SKM-1 treated with dmso at 0.1 percent for 144 hours (cell line): ENCODE results near the gene CTPS1.

Experiments
- DNase-seq: peaks from one replicate; lab custom pipeline; 2025; ENCODE audit not compliant: unreplicated experiment; lab: John Stamatoyannopoulos, UW

CTPS1 gene

GRCh38 chr1:40988280-40988679 lies 8.8 kb downstream of the CTPS1 start:
- no peak for DNase-seq

- DNase-seq = no peak
Measured at GRCh38 chr1:40989066-40989465, 9.6 kb downstream of the CTPS1 start.

- DNase-seq = no peak
Measured at GRCh38 chr1:40997096-40997495, 17.6 kb downstream of the CTPS1 start.

GRCh38 chr1:40998668-40999067 lies 19.2 kb downstream of the CTPS1 start:
- no peak for DNase-seq

GRCh38 chr1:41003127-41003639 lies 23.7 kb downstream of the CTPS1 start:
- DNase-seq = no peak

DNA sequence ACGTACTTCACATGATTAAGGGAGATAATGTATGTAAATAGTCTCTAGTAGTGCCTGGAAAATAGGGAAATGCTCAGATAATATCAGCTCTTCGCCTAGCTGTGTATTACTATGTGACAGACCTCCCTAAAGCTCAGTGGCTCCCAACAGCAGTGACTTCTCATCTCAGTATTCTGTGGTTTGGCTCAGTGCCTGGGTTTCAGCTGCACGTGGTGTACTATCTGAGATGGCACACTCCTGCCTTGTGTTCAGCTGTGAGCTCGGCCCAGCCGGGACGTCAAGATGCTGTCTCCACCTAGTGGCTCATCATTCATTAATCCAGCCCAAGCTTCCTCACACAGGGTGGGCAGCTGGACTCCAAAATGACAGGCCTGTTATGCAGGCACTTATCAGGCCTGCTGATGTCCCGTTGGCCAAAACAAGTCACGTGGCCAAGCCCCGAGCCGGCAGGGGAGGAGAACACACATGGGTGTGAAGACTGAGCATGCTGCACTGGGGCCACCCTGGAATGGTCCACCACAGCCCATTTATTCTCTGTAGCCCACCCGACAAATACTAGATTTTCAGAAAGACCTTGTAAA lies 24.2 kb downstream of the CTPS1 start:
- DNase-seq = peak; percentile 90

DNA sequence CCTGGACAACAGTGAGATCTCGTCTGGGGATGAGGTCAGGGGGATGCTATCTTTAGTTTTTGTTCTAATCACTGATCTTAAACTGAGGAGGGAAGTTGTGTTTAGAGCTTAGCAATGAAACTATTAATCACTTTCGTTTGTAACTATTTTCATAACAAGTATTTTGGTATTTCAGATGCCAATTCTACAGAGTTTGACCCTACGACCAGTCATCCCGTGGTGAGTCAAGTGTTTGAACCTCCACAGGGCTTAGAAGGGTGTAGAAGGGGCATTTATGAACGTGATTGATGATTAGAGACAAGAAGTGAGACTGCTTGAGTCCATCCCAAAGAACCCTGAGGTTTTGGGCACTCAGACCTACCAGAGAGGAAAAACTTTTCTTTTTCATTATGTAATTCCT lies 26.4 kb downstream of the CTPS1 start:
- DNase-seq = no peak

DNA sequence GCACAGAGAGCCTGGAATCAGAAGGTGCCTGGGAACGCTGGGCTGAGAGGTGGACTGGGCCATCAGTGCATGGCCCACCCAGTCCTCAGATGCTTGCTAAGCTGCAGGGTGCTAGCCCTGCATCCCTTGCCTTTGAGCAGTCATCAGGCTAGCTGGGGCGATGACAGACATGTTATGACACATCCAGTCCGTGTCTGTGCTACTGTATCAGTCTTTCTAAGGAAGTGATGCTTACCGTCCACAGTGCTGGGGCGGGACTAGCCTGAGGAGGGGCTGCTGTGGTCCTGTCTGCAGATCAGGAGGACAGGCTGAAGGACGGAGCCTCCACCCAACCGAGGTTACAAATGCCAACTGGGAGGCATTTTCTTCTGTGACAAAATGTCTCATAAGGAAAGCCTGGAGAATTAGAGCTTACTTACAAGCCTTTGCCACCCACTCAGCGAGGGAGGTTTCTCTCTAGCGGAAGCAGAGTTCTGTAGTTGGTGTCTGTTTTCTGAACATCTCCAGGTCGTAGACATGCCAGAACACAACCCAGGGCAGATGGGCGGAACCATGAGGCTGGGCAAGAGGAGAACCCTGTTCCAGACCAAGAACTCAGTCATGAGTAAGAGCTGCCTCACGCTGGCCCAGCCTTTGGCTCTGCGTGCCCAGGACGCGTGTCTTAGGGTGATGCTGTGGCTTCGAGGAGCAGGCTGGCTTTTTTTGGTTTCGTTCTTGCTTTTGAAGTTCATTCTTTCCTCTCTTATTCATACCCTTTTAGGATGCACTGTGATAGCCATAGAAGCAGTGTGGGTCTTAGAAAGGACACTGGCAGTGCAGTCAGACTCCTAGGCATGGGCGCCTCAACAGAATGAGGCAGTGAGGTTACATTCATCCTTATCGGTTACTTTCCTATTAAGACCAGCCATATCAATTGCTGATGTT lies 27.7 kb downstream of the CTPS1 start:
- no peak for DNase-seq

DNA sequence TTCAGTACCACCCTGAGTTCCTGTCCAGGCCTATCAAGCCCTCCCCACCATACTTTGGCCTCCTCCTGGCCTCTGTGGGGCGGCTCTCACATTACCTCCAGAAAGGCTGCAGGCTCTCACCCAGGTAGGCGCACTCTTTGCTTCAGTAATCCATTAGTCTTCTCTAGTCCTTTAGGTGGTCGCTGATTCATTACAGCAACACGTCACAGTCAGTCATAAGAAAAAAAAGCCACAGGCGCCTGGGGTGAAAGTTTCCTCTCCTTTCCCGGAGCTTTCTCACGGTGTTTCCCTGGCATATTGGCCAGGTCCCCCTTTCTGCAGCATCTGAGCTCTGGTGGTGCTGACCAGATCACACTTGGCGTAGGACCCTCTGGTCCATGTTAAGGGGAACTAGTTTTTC lies 30.0 kb downstream of the CTPS1 start:
- no peak for DNase-seq

- no peak for DNase-seq
Measured at GRCh38 chr1:41010345-41010744, 30.8 kb downstream of the CTPS1 start.

DNA sequence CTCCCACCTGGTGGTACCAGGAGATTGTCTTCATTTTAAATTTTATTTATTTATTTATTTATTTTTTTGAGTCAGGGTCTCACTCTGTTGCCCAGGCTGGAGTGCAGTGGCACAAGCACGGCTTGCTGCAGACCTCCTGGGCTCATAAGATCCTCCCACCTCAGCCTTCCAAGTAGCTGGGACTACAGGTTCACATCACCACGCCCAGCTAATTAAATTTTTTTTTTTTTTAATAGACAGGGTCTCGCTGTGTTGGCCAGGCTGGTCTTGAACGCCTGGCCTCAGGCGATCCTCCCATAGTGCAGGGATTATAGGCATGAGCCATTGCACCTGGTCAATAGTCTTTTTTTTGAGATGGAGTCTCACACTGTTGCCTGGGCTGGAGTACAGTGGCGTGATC lies 33.5 kb downstream of the CTPS1 start:
- DNase-seq = no peak

DNA sequence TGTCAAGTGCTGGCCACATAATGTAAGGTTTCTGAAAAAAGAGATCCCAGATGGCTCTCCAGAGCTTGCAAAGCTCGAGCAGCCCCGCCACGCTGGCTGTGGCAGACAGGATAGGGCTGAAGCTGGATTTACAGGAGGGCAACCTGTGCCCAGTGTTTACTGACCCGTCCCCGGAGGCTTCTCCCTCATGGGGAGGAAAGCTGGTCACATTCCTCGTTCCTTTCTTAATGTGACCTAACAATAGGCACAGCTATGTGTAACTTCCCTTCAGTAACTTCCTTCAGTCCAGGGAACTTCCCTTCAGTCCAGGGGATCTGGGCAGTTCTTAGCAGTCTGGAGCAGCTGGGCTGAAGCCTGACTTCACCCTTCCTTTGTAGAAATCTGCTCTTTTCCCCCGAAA lies 34.3 kb downstream of the CTPS1 start:
- no peak for DNase-seq

GRCh38 chr1:41014871-41015270 lies 35.4 kb downstream of the CTPS1 start:
- no peak for DNase-seq

GRCh38 chr1:41015281-41015896 lies 35.9 kb downstream of the CTPS1 start:
- DNase-seq = no peak

DNA sequence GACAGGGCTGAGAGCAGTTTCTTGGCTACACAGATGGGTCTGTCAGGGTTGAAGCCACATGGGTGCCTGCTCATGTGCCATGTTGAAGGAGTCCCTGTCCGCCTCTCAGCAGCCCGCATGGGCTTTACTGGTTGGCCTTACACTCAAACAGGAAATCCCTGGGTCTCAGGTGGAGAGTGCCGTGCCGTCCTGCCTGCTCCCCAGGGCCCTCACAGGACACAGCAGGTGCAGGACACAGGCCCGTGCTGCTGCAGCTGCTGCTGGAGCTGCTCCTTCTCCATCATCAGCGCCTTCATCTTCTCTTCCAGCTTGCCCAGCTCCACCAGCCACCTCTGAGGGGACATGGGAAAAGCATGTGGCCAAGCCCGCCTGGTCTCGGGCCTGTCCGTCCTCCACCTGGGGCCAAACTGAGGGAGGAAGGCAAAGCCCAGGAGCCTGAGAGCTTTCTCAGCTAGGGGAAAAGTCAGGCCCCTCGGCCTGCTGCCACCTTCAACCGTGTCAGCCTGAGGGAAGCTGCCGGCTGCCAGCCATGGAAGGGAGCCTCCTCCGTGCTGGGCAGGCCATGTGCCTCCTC lies 36.5 kb downstream of the CTPS1 start:
- DNase-seq = no peak

GRCh38 chr1:41017141-41018017 lies 37.9 kb downstream of the CTPS1 start:
- no peak for DNase-seq

DNA sequence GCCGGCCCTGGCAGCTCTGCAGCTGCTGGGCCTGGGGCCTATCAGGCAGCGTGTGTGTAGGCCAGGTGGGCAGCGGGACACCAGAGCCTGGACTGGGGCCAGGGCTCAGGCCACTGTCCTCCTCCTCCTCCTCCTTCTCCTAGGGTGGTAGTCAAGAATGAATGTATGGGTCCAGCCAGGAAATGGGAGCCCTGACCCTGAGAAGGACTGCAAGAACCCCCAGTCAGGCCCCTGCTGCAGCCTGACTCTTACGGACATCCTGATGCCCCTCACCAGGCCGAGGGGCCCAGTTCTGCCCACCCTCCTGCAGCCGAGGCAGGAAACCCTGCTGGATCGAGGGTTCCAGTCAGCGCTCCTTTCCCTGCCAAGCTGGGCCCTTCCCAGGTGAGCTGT lies 38.5 kb downstream of the CTPS1 start:
- no peak for DNase-seq

GRCh38 chr1:41019353-41019745 lies 39.9 kb downstream of the CTPS1 start:
- DNase-seq = no peak

GRCh38 chr1:41020109-41020576 lies 40.6 kb downstream of the CTPS1 start:
- no peak for DNase-seq

- DNase-seq = no peak
Measured at GRCh38 chr1:41020654-41021053, 41.2 kb downstream of the CTPS1 start.
